Activated CD4-positive, CD25-positive, alpha-beta regulatory T cell (primary cell): Measurements from ENCODE around the gene LBH.

Source experiments
- DNase-seq, 4 experiments: peaks; one replicate each; lab custom pipeline; 2025; lab: John Stamatoyannopoulos, UW

LBH gene

DNA sequence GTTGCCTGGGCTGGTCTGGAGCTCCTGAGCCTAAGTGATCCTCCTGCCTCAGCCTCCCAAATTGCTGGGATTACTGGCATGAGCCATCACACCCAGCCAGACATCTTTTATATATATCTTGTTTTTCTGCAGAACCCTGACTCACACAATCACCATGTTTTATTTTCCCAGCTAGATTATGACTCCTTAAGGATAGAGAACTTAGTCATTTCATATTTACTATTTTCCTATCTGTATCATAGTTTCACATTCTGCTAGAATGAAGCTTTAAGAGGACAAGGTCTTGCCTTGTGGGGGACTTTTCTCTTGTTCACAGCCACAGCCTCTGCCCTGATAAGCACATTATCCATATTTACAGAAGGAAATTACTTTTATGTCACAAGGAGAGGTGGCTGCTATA is 73.9 kb downstream of the LBH start:
- DNase-seq, result no peak

DNA sequence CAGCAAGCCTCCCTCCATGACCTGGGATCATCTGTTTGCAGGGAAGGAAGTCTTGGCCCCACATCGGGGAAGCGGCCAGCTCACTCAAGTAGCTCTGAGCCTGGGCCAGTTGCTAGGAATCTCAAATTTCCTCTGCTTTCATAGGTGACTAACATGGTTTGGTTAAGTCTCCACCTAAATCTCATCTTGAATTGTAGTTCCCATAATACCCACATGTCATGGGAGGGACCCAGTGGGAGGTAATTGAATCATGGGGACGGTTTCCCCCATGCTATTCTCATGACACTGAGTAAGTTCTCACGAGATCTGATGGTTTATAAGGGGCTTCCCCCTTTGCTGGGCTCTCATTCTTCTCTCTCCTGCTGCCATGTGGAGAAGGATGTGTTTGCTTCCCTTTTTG is 75.2 kb downstream of the LBH start:
- no peak for DNase-seq

GRCh38 chr2:30308280-30308679 is 76.9 kb downstream of the LBH start:
- DNase-seq, result no peak
